A549 (cell line): ENCODE measurements around the gene ULK4. TPM values are rescaled to one million over a fixed set of nuclear protein-coding genes. Genes with fewer than 3 reads are reported as not detected.

Experiments used
- ATAC-seq, 2 experiments: fragments of 200-7000 bp in 1 of 2; fragments of >200 bp in 1 of 2; cut with Nextera tagmentation in 1 of 2; cut with Tn5 transposase in 1 of 2; 3 replicates each; pipeline versions ENCODE4 v1.8.0 to v1.9.1; 2018 to 2020; ENCODE audit warnings: mild to moderate bottlenecking in 1 of 2, moderate library complexity in 1 of 2
- CTCF ChIA-PET: fragments of 300-600 bp; sonication (Branson Sonifier 250); formaldehyde crosslinking; extraction: SDS; loops from one replicate; lab custom pipeline; 2021; ENCODE audit warnings: antibody characterized with exemption, inconsistent platforms; lab: Yijun Ruan, JAX
- POLR2A ChIA-PET: fragments of 350-600 bp; formaldehyde crosslinking; extraction: SDS; loops from one replicate; lab custom pipeline; 2021; ENCODE audit warnings: antibody characterized with exemption, inconsistent platforms; lab: Yijun Ruan, JAX
- DNase-seq, 2 experiments: peaks; one replicate each; pipeline versions ENCODE4 v3.0.0 to v3.0.0-alpha.2; 2011 to 2016; ENCODE audit warnings: low read depth in 1 of 2, low spot score in 1 of 2
- FAIRE-seq: peaks from 2 replicates; lab custom pipeline; 2011; peaks lifted over from hg19 to GRCh38; lab: Jason Lieb, UNC
- H3K27ac ChIP-seq, 2 experiments: fragments of >200 bp; sonication (Bioruptor Twin); formaldehyde crosslinking; 3 replicates each; pipeline ENCODE4 v1.5.1; 2016 to 2017
- H3K4me1 ChIP-seq: fragments of >200 bp; sonication (Bioruptor Twin); formaldehyde crosslinking; 3 replicates; pipeline ENCODE4 v1.6.1; 2016
- H3K4me2 ChIP-seq: fragments of >200 bp; sonication (Bioruptor Twin); formaldehyde crosslinking; 3 replicates; pipeline ENCODE4 v1.6.1; 2016
- H3K4me3 ChIP-seq: fragments of >200 bp; sonication (Bioruptor Twin); formaldehyde crosslinking; 3 replicates; pipeline ENCODE4 v1.5.1; 2016
- H3K9me3 ChIP-seq: fragments of >200 bp; sonication (Bioruptor Twin); formaldehyde crosslinking; 3 replicates; pipeline ENCODE4 v1.6.1; 2016
- CBX2 ChIP-seq: fragments of 200-600 bp; sonication (generic); IDR thresholded peaks from 2 replicates; pipeline ENCODE4 v1.6.1; 2016; ENCODE audit warnings: low read depth, mild to moderate bottlenecking, borderline replicate concordance
- CBX8 ChIP-seq: fragments of 200-600 bp; sonication (generic); IDR thresholded peaks from 2 replicates; pipeline ENCODE4 v1.6.1; 2016
- CEBPB ChIP-seq, 2 experiments: fragments of >200 bp in 1 of 2; sonication (Bioruptor Twin) in 1 of 2; formaldehyde crosslinking in 1 of 2; IDR thresholded peaks; 2 replicates each; pipeline ENCODE4 v1.6.1; 2012 to 2016
- CHD2 ChIP-seq: fragments of 150-350 bp; IDR thresholded peaks from 2 replicates; pipeline ENCODE4 v1.6.1; 2014; ENCODE audit warnings: low read length; ENCODE audit not compliant: partially characterized antibody
- CHD4 ChIP-seq: fragments of 200-600 bp; sonication (generic); IDR thresholded peaks from 2 replicates; pipeline ENCODE4 v1.6.1; 2016; ENCODE audit warnings: antibody characterized with exemption, mild to moderate bottlenecking, borderline replicate concordance
- EHMT2 ChIP-seq: fragments of 200-600 bp; sonication (generic); IDR thresholded peaks from 2 replicates; pipeline ENCODE4 v1.6.1; 2016; ENCODE audit warnings: antibody characterized with exemption, low read depth, mild to moderate bottlenecking, moderate library complexity
- EP300 ChIP-seq, 2 experiments: fragments of >200 bp; sonication (Bioruptor Twin); formaldehyde crosslinking; IDR thresholded peaks; 2 replicates in 1 of 2; 3 replicates in 1 of 2; pipeline ENCODE4 v1.6.1; 2016 to 2017
- FOXS1 ChIP-seq: fragments of 250-450 bp; sonication (Bioruptor Pico); IDR thresholded peaks from 2 replicates; pipeline ENCODE4 v1.5.0; 2020; ENCODE audit warnings: mild to moderate bottlenecking, moderate library complexity
- GATA3 ChIP-seq: IDR thresholded peaks from 2 replicates; pipeline ENCODE4 v1.6.1; 2012; ENCODE audit warnings: borderline replicate concordance
- HDAC2 ChIP-seq: fragments of 200-600 bp; sonication (generic); IDR thresholded peaks from 2 replicates; pipeline ENCODE4 v1.6.1; 2016
- HEYL ChIP-seq: fragments of 250-450 bp; sonication (Bioruptor Pico); IDR thresholded peaks from 2 replicates; pipeline ENCODE4 v1.8.0; 2021; ENCODE audit warnings: mild to moderate bottlenecking, moderate library complexity
- KDM1A ChIP-seq: fragments of 200-600 bp; sonication (generic); IDR thresholded peaks from 2 replicates; pipeline ENCODE4 v1.6.1; 2016; ENCODE audit warnings: low read depth, mild to moderate bottlenecking
- MAFK ChIP-seq: fragments of 450-650 bp; IDR thresholded peaks from 2 replicates; pipeline ENCODE4 v1.6.1; 2014; ENCODE audit not compliant: partially characterized antibody
- MAZ ChIP-seq: fragments of 150-350 bp; IDR thresholded peaks from 2 replicates; pipeline ENCODE4 v1.6.1; 2014; ENCODE audit warnings: antibody characterized with exemption, low read depth, low read length, borderline replicate concordance
- POLR2A ChIP-seq: IDR thresholded peaks from 2 replicates; pipeline ENCODE4 v1.6.1; 2012; ENCODE audit warnings: mild to moderate bottlenecking, low read length
- RCOR1 ChIP-seq: fragments of 150-350 bp; IDR thresholded peaks from 2 replicates; pipeline ENCODE4 v1.6.1; 2014; ENCODE audit warnings: antibody characterized with exemption, low read length, low read depth
- RFX5 ChIP-seq: fragments of 450-650 bp; IDR thresholded peaks from 2 replicates; pipeline ENCODE4 v1.7.1; 2014; ENCODE audit warnings: antibody characterized with exemption, mild to moderate bottlenecking, moderate library complexity
- SMC3 ChIP-seq: fragments of >200 bp; sonication (Bioruptor Twin); formaldehyde crosslinking; IDR thresholded peaks from 3 replicates; pipeline ENCODE4 v1.6.1; 2018; ENCODE audit warnings: inconsistent platforms
- SREBF2 ChIP-seq: fragments of 450-650 bp; IDR thresholded peaks from 2 replicates; pipeline ENCODE4 v1.6.1; 2014; ENCODE audit warnings: mild to moderate bottlenecking, moderate library complexity
- TFCP2L1 ChIP-seq: fragments of 250-450 bp; sonication (Bioruptor Pico); IDR thresholded peaks from 2 replicates; pipeline ENCODE4 v1.5.0; 2021; ENCODE audit warnings: mild to moderate bottlenecking
- ZC3H11A ChIP-seq: fragments of 450-650 bp; IDR thresholded peaks from 2 replicates; pipeline ENCODE4 v1.6.1; 2014; ENCODE audit warnings: antibody characterized with exemption, mild to moderate bottlenecking
- ZNF302 ChIP-seq: fragments of 250-450 bp; sonication (Bioruptor Pico); IDR thresholded peaks from 2 replicates; pipeline ENCODE4 v1.9.0; 2021; ENCODE audit warnings: inconsistent platforms, mild to moderate bottlenecking, moderate library complexity
- WGBS: methylation state at CpG from one replicate; pipeline ENCODE4 v1.1.6; 2017; ENCODE audit errors: missing lambda C conversion rate; 5-methylcytosine and 5-hydroxymethylcytosine counted together
- polyA plus RNA-seq, 4 experiments: library from polyadenylated mRNA; depleted of rRNA in 3 of 4; stranded (reverse); fragments of >200 nt; fragmentation: RNase III in 1 of 4; extraction: RNeasy Plus Mini Kit Qiagen cat#74134 plus additional on column Dnase treatment in 1 of 4; gene quantifications; 2 replicates in 3 of 4; 3 replicates in 1 of 4; pipeline ENCODE4 v1.2.3, GENCODE V29; 2011 to 2017
- TF ChIP-seq, protein P1 (sequence below): fragments of >200 bp; sonication (Bioruptor Twin); formaldehyde crosslinking; IDR thresholded peaks from 3 replicates; pipeline ENCODE4 v1.6.1; 2016
- TF ChIP-seq, protein P2 (sequence below): fragments of 250-450 bp; sonication (Bioruptor Pico); IDR thresholded peaks from 2 replicates; pipeline ENCODE4 v1.5.0; 2021; ENCODE audit warnings: mild to moderate bottlenecking, moderate library complexity, borderline replicate concordance
- TF ChIP-seq, protein P3 (sequence below): fragments of >200 bp; sonication (Bioruptor Twin); formaldehyde crosslinking; IDR thresholded peaks from 2 replicates; pipeline ENCODE4 v1.6.1; 2016

ULK4 gene
- polyA plus RNA-seq, 2 of the 4 experiments (the other 2 are of a cell fraction): 4.9 to 7.7 TPM

DNA sequence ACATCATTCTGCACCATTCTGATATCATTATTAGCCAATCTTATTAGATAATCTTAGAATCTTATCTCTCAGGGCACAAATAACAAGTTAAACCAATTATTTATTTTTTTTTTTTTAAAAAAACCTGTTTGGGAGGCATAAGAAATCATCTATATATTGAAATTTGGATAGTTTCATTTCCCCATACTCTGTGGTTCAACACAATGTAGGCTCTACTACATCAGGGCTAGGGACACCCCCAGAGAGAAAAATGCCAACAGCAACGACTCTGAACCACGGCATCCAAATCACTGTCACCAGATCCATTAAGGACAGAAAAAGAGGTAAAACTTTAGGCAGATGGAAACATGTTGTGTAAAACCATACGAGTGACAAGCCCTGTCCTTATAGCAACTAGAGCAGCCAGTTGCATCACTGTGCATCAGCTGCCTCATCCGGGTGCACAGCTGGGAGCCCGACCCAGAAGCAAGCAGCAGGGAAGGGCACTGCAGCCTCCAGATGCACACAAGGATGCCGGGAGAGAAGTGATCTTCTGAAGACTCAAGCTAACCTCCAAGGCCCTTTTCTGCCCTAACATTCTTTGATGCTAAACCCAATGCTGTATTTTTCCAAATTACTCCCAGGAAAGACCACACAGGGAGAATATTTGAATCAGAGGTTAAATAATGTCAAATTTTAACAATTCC is 381.5 kb downstream of the ULK4 start:
- Histone ChIP-seq H3K4me2 (no peak overlapping the region), H3K4me1 (0 out of 3 replicates have a peak, but pooled peaks cover 6% of the 10 kb centered on the region), H3K4me3 (no peak overlapping the region), H3K9me3 (no peaks in the 10 kb centered on the region), H3K27ac (no peak overlapping the region)
- POLR2A ChIA-PET: no interaction called here
- DNase-seq (no peak), ATAC-seq (no peak), FAIRE-seq (no peak)
- 69% methylated on average over 6 of the region's 6 CpGs for WGBS
- TF ChIP-seq FOXS1 (CRISPR knock-in tag): no peak
- TF ChIP-seq, protein P1, sequence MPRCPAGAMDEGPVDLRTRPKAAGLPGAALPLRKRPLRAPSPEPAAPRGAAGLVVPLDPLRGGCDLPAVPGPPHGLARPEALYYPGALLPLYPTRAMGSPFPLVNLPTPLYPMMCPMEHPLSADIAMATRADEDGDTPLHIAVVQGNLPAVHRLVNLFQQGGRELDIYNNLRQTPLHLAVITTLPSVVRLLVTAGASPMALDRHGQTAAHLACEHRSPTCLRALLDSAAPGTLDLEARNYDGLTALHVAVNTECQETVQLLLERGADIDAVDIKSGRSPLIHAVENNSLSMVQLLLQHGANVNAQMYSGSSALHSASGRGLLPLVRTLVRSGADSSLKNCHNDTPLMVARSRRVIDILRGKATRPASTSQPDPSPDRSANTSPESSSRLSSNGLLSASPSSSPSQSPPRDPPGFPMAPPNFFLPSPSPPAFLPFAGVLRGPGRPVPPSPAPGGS: no peak
- TF ChIP-seq, protein P2, sequence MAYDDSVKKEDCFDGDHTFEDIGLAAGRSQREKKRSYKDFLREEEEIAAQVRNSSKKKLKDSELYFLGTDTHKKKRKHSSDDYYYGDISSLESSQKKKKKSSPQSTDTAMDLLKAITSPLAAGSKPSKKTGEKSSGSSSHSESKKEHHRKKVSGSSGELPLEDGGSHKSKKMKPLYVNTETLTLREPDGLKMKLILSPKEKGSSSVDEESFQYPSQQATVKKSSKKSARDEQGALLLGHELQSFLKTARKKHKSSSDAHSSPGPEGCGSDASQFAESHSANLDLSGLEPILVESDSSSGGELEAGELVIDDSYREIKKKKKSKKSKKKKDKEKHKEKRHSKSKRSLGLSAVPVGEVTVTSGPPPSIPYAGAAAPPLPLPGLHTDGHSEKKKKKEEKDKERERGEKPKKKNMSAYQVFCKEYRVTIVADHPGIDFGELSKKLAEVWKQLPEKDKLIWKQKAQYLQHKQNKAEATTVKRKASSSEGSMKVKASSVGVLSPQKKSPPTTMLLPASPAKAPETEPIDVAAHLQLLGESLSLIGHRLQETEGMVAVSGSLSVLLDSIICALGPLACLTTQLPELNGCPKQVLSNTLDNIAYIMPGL (CRISPR knock-in tag): no peak
- no peak for TF ChIP-seq POLR2A
- no peak for TF ChIP-seq TFCP2L1 (CRISPR knock-in tag)
- no peak for TF ChIP-seq MAZ
- no peak for TF ChIP-seq GATA3
- CTCF ChIA-PET: interaction anchor here (0.5 to 1.4 kb wide), 2 partner anchors 14 to 43 kb away, joined by 3 read pairs; no protein-coding TSS in a partner anchor

DNA sequence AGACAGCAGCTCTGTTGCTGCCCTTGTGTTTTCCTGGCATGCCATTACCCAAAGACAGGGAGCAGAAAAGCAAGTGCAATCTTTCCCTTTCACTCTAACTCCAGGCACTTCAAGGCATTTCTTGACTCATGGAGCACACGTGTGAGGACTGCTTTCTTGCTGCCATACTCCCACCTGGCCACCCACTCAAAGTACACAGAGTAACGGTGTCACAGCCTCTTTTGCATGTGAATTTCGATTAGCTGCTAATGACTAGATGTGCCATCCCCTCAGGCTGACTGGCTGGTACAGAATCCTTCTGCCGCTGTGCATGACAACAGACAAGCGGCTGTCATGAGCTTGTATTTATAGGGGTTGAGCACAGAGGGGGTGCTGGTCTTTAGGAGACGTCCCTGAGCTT is 382.0 kb downstream of the ULK4 start:
- WGBS: 48% methylated on average over 6 of the region's 6 CpGs
- ChIA-PET CTCF (interaction anchor here (1.4 kb wide), 1 partner anchor 15 kb away, joined by 3 read pairs; no protein-coding TSS in a partner anchor), POLR2A (no interaction called here)
- DNase-seq (no peak), FAIRE-seq (no peak), ATAC-seq (no peak)
- Histone ChIP-seq H3K4me1 (0 out of 3 replicates have a peak, but pooled peaks cover 6% of the 10 kb centered on the region), H3K9me3 (no peaks in the 10 kb centered on the region), H3K27ac (no peak overlapping the region), H3K4me2 (no peak overlapping the region), H3K4me3 (no peak overlapping the region)
- no peak for TF ChIP-seq SREBF2
- TF ChIP-seq ZNF302 (CRISPR knock-in tag): no peak
- TF ChIP-seq SMC3: no peak
- no peak for TF ChIP-seq RFX5
- TF ChIP-seq, protein P3, sequence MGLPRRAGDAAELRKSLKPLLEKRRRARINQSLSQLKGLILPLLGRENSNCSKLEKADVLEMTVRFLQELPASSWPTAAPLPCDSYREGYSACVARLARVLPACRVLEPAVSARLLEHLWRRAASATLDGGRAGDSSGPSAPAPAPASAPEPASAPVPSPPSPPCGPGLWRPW: no peak
- TF ChIP-seq HEYL (CRISPR knock-in tag): no peak
- no peak for TF ChIP-seq FOXS1 (CRISPR knock-in tag)
- no peak for TF ChIP-seq MAFK
- no peak for TF ChIP-seq CHD2
- no peak for TF ChIP-seq CBX2
- TF ChIP-seq EP300 (IDR thresholded peaks at IDR 0.05): no peak
- no peak for TF ChIP-seq KDM1A
- TF ChIP-seq RCOR1: no peak
- TF ChIP-seq CHD4: no peak
- TF ChIP-seq HDAC2: no peak
- no peak for TF ChIP-seq EHMT2
- no peak for TF ChIP-seq TFCP2L1 (CRISPR knock-in tag)
- no peak for TF ChIP-seq CBX8
- TF ChIP-seq CEBPB (IDR thresholded peaks at IDR 0.05): no peak
- no peak for TF ChIP-seq ZC3H11A
